Lower leg skin (tissue), 4 donors: ENCODE results near the gene ADAMTSL1. TPM values are rescaled to one million over a fixed set of nuclear protein-coding genes. Genes with fewer than 3 reads are reported as not detected.

Source experiments
- DNase-seq, 2 donors: peaks; one replicate each; pipeline ENCODE4 v3.0.0-alpha.2; 2019; ENCODE audit warnings: low spot score in 2 of 2
- H3K4me3 ChIP-seq: fragments of 200-600 bp; sonication (generic); 2 replicates; pipeline ENCODE4 v1.5.1; 2017; ENCODE audit warnings: mild to moderate bottlenecking, low read depth; ENCODE audit not compliant: poor library complexity, severe bottlenecking
- CTCF ChIP-seq, 3 donors: fragments of 450-650 bp; IDR thresholded peaks; one replicate each; pipeline ENCODE4 v1.5.1; 2016; ENCODE audit warnings: antibody characterized with exemption in 3 of 3, mild to moderate bottlenecking in 3 of 3, moderate library complexity in 2 of 3
- POLR2A ChIP-seq, 2 donors: fragments of 450-650 bp; IDR thresholded peaks; one replicate each; pipeline ENCODE4 v1.6.1; 2016 to 2017; ENCODE audit warnings: antibody characterized with exemption in 2 of 2, mild to moderate bottlenecking in 1 of 2, moderate library complexity in 1 of 2
- WGBS, 2 donors: methylation state at CpG; one replicate each; pipeline ENCODE4 v1.1.5; 2018; 5-methylcytosine and 5-hydroxymethylcytosine counted together
- intact Hi-C: fragments of 100-400 bp; cut with DNase I; formaldehyde crosslinking; loops from one replicate; pipeline ENCODE4 v1.15.0; 2023; ENCODE audit warnings: low total_unique reads
- total RNA-seq, 4 donors: library from RNA; depleted of rRNA; stranded (reverse); fragments of >200 nt; gene quantifications; one replicate each; pipeline ENCODE4 v1.1.0, GENCODE V29; 2016

Gene ADAMTSL1
- total RNA-seq, 4 donors from 2014 or later = 1.2 to 3.6 (median 1.9) TPM

GRCh38 chr9:18545636-18546360 is 71.8 kb downstream of the ADAMTSL1 start:
- H3K4me3 ChIP-seq = no peak overlapping the region
- intact Hi-C loops = no loop called here
- WGBS, 2 donors = 37 to 48% methylated on average over 3 of the region's 3 CpGs
- TF ChIP-seq CTCF (IDR thresholded peaks at IDR 0.05) = no peak
- TF ChIP-seq POLR2A (IDR thresholded peaks at IDR 0.05) = no peak
- DNase-seq = no peak

- 91 to 98% methylated on average over 1 of the region's 1 CpG for WGBS, 2 donors
- intact Hi-C loops = no loop called here
- no peak overlapping the region for H3K4me3 ChIP-seq
- no peak for TF ChIP-seq POLR2A (IDR thresholded peaks at IDR 0.05)
- no peak for TF ChIP-seq CTCF (IDR thresholded peaks at IDR 0.05)
- DNase-seq = no peak
These were observed 74.5 kb downstream of the ADAMTSL1 start for GRCh38 chr9:18548456-18548855.

GRCh38 chr9:18549772-18550171 is 75.8 kb downstream of the ADAMTSL1 start:
- intact Hi-C loops = no loop called here
- TF ChIP-seq POLR2A (IDR thresholded peaks at IDR 0.05) = no peak
- no peak for TF ChIP-seq CTCF (IDR thresholded peaks at IDR 0.05)
- 46 to 91% methylated on average over 3 of the region's 3 CpGs for WGBS, 2 donors

GRCh38 chr9:18550286-18550685 is 76.3 kb downstream of the ADAMTSL1 start:
- WGBS, 2 donors = 88 to 90% methylated on average over 5 of the region's 5 CpGs
- intact Hi-C loops = no loop called here

More at GRCh38 chr9:18549772-18550171, 75.8 kb downstream of the ADAMTSL1 start:
- H3K4me3 ChIP-seq = no peak overlapping the region
- no peak for DNase-seq

GRCh38 chr9:18554244-18554643 is 80.3 kb downstream of the ADAMTSL1 start:
- no peak for DNase-seq
- WGBS, 2 donors = 80 to 85% methylated on average over 6 of the region's 6 CpGs
- no peak for TF ChIP-seq CTCF (IDR thresholded peaks at IDR 0.05)
- no peak for TF ChIP-seq POLR2A (IDR thresholded peaks at IDR 0.05)
- intact Hi-C loops = no loop called here
- H3K4me3 ChIP-seq = no peak overlapping the region

More at GRCh38 chr9:18550286-18550685, 76.3 kb downstream of the ADAMTSL1 start:
- no peak overlapping the region for H3K4me3 ChIP-seq
- TF ChIP-seq CTCF (IDR thresholded peaks at IDR 0.05) = no peak
- no peak for TF ChIP-seq POLR2A (IDR thresholded peaks at IDR 0.05)
- DNase-seq = no peak
